ENCODE results near the gene FGD6.

FGD6 gene

GRCh38 chr12:95217377-95218149, at the start of gene FGD6, which contains the start of gene VEZT:
Gene FGD6, minus strand, starts transcription at chr12:95217467. Its CDS starts 227 bp downstream, at chr12:95217240.
Gene VEZT, plus strand, starts transcription at chr12:95217807. Its CDS starts 44 bp downstream, at chr12:95217851.
- Histone ChIP-seq H3K27me3 (no peaks in the 10 kb centered on the region), H3K4me2 (peak within 1 kb of the TSS; percentile 82 to 95 (median 88)), H3K4me1 (peaks cover 18 to 57% (median 36%) of the 10 kb centered on the region in 10 experiments), H3K4me3 (peak within 1 kb of the TSS; percentile 74 to 95 (median 88)), H3K9me3 (replicated peaks in 1 of 11) (peaks cover 0 to 3% (median 0%) of the 10 kb centered on the region in 11 experiments; a peak in 1 of 22 replicates), H3K9ac (peak within 1 kb of the TSS; percentile 86 to 94 (median 90)), H3K36me3 (peaks cover 0 to 18% (median 10%) of the 10 kb centered on the region in 11 experiments; a peak in 9 of 22 replicates), H4K20me1 (peaks cover 0 to 44% (median 24%) of the 10 kb centered on the region in 11 experiments; a peak in 12 of 22 replicates), H3K27ac (peak within 1 kb of the TSS; percentile 78 to 94 (median 91))
- no peak for TF ChIP-seq Cebpa-rat (IDR thresholded peaks at IDR 0.05)

GRCh38 chr12:95266254-95266653, 49.0 kb upstream of the FGD6 start:
- peaks cover 71 to 100% (median 96%) of the 10 kb centered on the region in 11 experiments for H3K36me3 ChIP-seq
- H3K27me3 ChIP-seq, result no peaks in the 10 kb centered on the region
- H3K9me3 ChIP-seq (replicated peaks in 1 of 11), result no peaks in the 10 kb centered on the region
- H3K4me2 ChIP-seq, result no peak overlapping the region
- no peaks in the 10 kb centered on the region; a peak in 2 of 20 replicates for H3K4me1 ChIP-seq
- no peak for TF ChIP-seq Cebpa-rat (IDR thresholded peaks at IDR 0.05)
- peaks cover 0 to 11% (median 0%) of the 10 kb centered on the region in 11 experiments; a peak in 2 of 22 replicates for H4K20me1 ChIP-seq
- no peak overlapping the region for H3K9ac ChIP-seq
- no peak overlapping the region for H3K27ac ChIP-seq
- no peak overlapping the region for H3K4me3 ChIP-seq

- no peak for TF ChIP-seq Cebpa-rat (IDR thresholded peaks at IDR 0.05)
- H3K27ac ChIP-seq, result no peak overlapping the region
- no peaks in the 10 kb centered on the region for H3K27me3 ChIP-seq
- H3K36me3 ChIP-seq, result peaks cover 74 to 100% (median 94%) of the 10 kb centered on the region in 11 experiments
- no peak overlapping the region for H3K4me3 ChIP-seq
- H3K9me3 ChIP-seq (replicated peaks in 1 of 11), result no peaks in the 10 kb centered on the region
- H3K9ac ChIP-seq, result no peak overlapping the region
- peaks cover 0 to 11% (median 0%) of the 10 kb centered on the region in 11 experiments; a peak in 2 of 22 replicates for H4K20me1 ChIP-seq
- no peaks in the 10 kb centered on the region; a peak in 2 of 20 replicates for H3K4me1 ChIP-seq
- H3K4me2 ChIP-seq, result no peak overlapping the region
These were observed 48.5 kb upstream of the FGD6 start for GRCh38 chr12:95265765-95266164.

GRCh38 chr12:95262808-95263207, 45.5 kb upstream of the FGD6 start:
- Histone ChIP-seq H3K9me3 (replicated peaks in 1 of 11) (no peaks in the 10 kb centered on the region), H3K4me2 (no peak overlapping the region), H3K27ac (no peak overlapping the region), H3K27me3 (no peaks in the 10 kb centered on the region), H4K20me1 (peaks cover 0 to 13% (median 0%) of the 10 kb centered on the region in 11 experiments; a peak in 3 of 22 replicates), H3K4me3 (no peak overlapping the region), H3K4me1 (no peaks in the 10 kb centered on the region; a peak in 2 of 20 replicates), H3K36me3 (peaks cover 83 to 100% (median 93%) of the 10 kb centered on the region in 11 experiments), H3K9ac (no peak overlapping the region)
- no peak for TF ChIP-seq Cebpa-rat (IDR thresholded peaks at IDR 0.05)

GRCh38 chr12:95261109-95261508, 43.8 kb upstream of the FGD6 start:
- Histone ChIP-seq H3K36me3 (peaks cover 83 to 100% (median 93%) of the 10 kb centered on the region in 11 experiments), H3K9me3 (replicated peaks in 1 of 11) (no peaks in the 10 kb centered on the region), H3K27me3 (no peaks in the 10 kb centered on the region), H3K9ac (no peak overlapping the region), H3K27ac (no peak overlapping the region), H3K4me3 (no peak overlapping the region), H4K20me1 (peaks cover 0 to 13% (median 0%) of the 10 kb centered on the region in 11 experiments; a peak in 6 of 22 replicates), H3K4me1 (no peaks in the 10 kb centered on the region; a peak in 2 of 20 replicates), H3K4me2 (no peak overlapping the region)
- TF ChIP-seq Cebpa-rat (IDR thresholded peaks at IDR 0.05), result no peak

- peaks cover 87 to 100% (median 96%) of the 10 kb centered on the region in 11 experiments for H3K36me3 ChIP-seq
These were observed 42.1 kb upstream of the FGD6 start for GRCh38 chr12:95259368-95259767.

GRCh38 chr12:95258803-95259202, 41.5 kb upstream of the FGD6 start:
- TF ChIP-seq Cebpa-rat (IDR thresholded peaks at IDR 0.05), result no peak
- Histone ChIP-seq H3K4me3 (no peak overlapping the region), H3K36me3 (peaks cover 89 to 100% (median 97%) of the 10 kb centered on the region in 11 experiments)

More at GRCh38 chr12:95259368-95259767, 42.1 kb upstream of the FGD6 start:
- H3K27me3 ChIP-seq, result no peaks in the 10 kb centered on the region
- no peak overlapping the region for H3K4me3 ChIP-seq
- H4K20me1 ChIP-seq, result peaks cover 0 to 13% (median 0%) of the 10 kb centered on the region in 11 experiments; a peak in 6 of 22 replicates
- H3K4me2 ChIP-seq, result no peak overlapping the region
- no peaks in the 10 kb centered on the region for H3K9me3 ChIP-seq (replicated peaks in 1 of 11)
- no peaks in the 10 kb centered on the region; a peak in 2 of 20 replicates for H3K4me1 ChIP-seq
- no peak for TF ChIP-seq Cebpa-rat (IDR thresholded peaks at IDR 0.05)
- no peak overlapping the region for H3K27ac ChIP-seq
- no peak overlapping the region for H3K9ac ChIP-seq

GRCh38 chr12:95258151-95258550, 40.9 kb upstream of the FGD6 start:
- Histone ChIP-seq H3K4me1 (no peaks in the 10 kb centered on the region; a peak in 2 of 20 replicates), H3K4me3 (no peak overlapping the region), H3K4me2 (no peak overlapping the region), H3K27ac (no peak overlapping the region), H4K20me1 (peaks cover 0 to 13% (median 0%) of the 10 kb centered on the region in 11 experiments; a peak in 7 of 22 replicates), H3K36me3 (peaks cover 89 to 100% (median 97%) of the 10 kb centered on the region in 11 experiments), H3K9me3 (replicated peaks in 1 of 11) (no peaks in the 10 kb centered on the region), H3K9ac (no peak overlapping the region), H3K27me3 (no peaks in the 10 kb centered on the region)
- no peak for TF ChIP-seq Cebpa-rat (IDR thresholded peaks at IDR 0.05)

More at GRCh38 chr12:95258803-95259202, 41.5 kb upstream of the FGD6 start:
- H3K27ac ChIP-seq, result no peak overlapping the region
- no peak overlapping the region for H3K4me2 ChIP-seq
- H3K4me1 ChIP-seq, result no peaks in the 10 kb centered on the region; a peak in 2 of 20 replicates
- peaks cover 0 to 13% (median 0%) of the 10 kb centered on the region in 11 experiments; a peak in 7 of 22 replicates for H4K20me1 ChIP-seq
- no peaks in the 10 kb centered on the region for H3K27me3 ChIP-seq
- no peaks in the 10 kb centered on the region for H3K9me3 ChIP-seq (replicated peaks in 1 of 11)
- H3K9ac ChIP-seq, result no peak overlapping the region

- Histone ChIP-seq H3K4me2 (no peak overlapping the region), H3K27ac (no peak overlapping the region), H3K4me3 (no peak overlapping the region), H3K4me1 (no peaks in the 10 kb centered on the region; a peak in 2 of 20 replicates), H3K27me3 (no peaks in the 10 kb centered on the region), H3K9ac (no peak overlapping the region), H4K20me1 (peaks cover 0 to 13% (median 0%) of the 10 kb centered on the region in 11 experiments; a peak in 8 of 22 replicates), H3K9me3 (replicated peaks in 1 of 11) (no peaks in the 10 kb centered on the region), H3K36me3 (peaks cover 89 to 100% (median 97%) of the 10 kb centered on the region in 11 experiments)
- no peak for TF ChIP-seq Cebpa-rat (IDR thresholded peaks at IDR 0.05)
These were observed 40.3 kb upstream of the FGD6 start for GRCh38 chr12:95257541-95257940.

Measured in BLaER1 treated with 17β-estradiol and CSF1 and Interleukin-3, amounts not matched to agents 10 nM and 100 nM (cell line).